ENCODE data around the gene FA2H. TPM values are rescaled to one million over a fixed set of nuclear protein-coding genes. Genes with fewer than 3 reads are reported as not detected.
"Not testable (repeated sequence)": the region's sequence is repeated elsewhere in the genome, so short reads cannot be mapped to it uniquely, and the experiment has no call there.

Gene FA2H
- not detected in 2 replicates for polyA plus RNA-seq (2011; rRNA removed)
- not detected in 2 replicates for polyA minus RNA-seq (2011; rRNA and poly(A)+ RNA removed)

- peak; percentile 12; the same call in 1 of the 2 replicates for TF ChIP-seq CTCF (IDR thresholded peaks at IDR 0.05; ENCODE audit: low read depth, low read length)
- no peak for DNase-seq (ENCODE audit: low read depth, low spot score)
- Histone ChIP-seq H3K9me3 (ENCODE audit: control insufficient read depth, insufficient read depth, low read length) (no peaks in the 10 kb centered on the region; the same call in 1 of the 2 replicates), H3K27ac (ENCODE audit: low read depth, low read length) (no peak within 1 kb of the TSS), H3K4me3 (ENCODE audit: low read depth, low read length) (peak within 1 kb of the TSS; percentile 7; the same call in 1 of the 2 replicates), H3K27me3 (ENCODE audit: control insufficient read depth, insufficient read depth, low read length) (peaks cover 45% of the 10 kb centered on the region)
- POLR2A ChIA-PET, result no interaction called here
- CTCF ChIA-PET, result interaction anchor here (0.5 to 1.4 kb wide), 4 partner anchors 64 to 690 kb away, joined by 3 to 7 read pairs (median 4); partner anchors contain the start of gene TMEM170A
These were observed at the start of gene FA2H for GRCh38 chr16:74774223-74775139. FA2H (minus strand) TSS chr16:74774820; CDS start chr16:74774755, 65 bp downstream.

- DNase-seq (ENCODE audit: low read depth, low spot score), result no peak
- Histone ChIP-seq H3K27me3 (ENCODE audit: control insufficient read depth, insufficient read depth, low read length) (peaks cover 18% of the 10 kb centered on the region), H3K27ac (ENCODE audit: low read depth, low read length) (no peak overlapping the region), H3K9me3 (ENCODE audit: control insufficient read depth, insufficient read depth, low read length) (no peaks in the 10 kb centered on the region), H3K4me3 (ENCODE audit: low read depth, low read length) (no peak overlapping the region)
- ChIA-PET CTCF (interaction anchor here (0.6 to 1.7 kb wide), 3 partner anchors 32 to 163 kb away, joined by 4 to 9 read pairs (median 7); no protein-coding TSS in a partner anchor), POLR2A (no interaction called here)
- TF ChIP-seq CTCF (IDR thresholded peaks at IDR 0.05; ENCODE audit: low read depth, low read length), result no peak
These were observed 43.2 kb upstream of the FA2H start for GRCh38 chr16:74817851-74818250.

- Histone ChIP-seq H3K4me3 (ENCODE audit: low read depth, low read length) (no peak overlapping the region), H3K27me3 (ENCODE audit: control insufficient read depth, insufficient read depth, low read length) (peaks cover 16% of the 10 kb centered on the region), H3K9me3 (ENCODE audit: control insufficient read depth, insufficient read depth, low read length) (no peaks in the 10 kb centered on the region), H3K27ac (ENCODE audit: low read depth, low read length) (no peak overlapping the region)
- CTCF ChIA-PET, result interaction anchor here (0.5 to 4.4 kb wide), 19 partner anchors 9 to 298 kb away, joined by 3 to 50 read pairs (median 3); partner anchors contain the start of gene MLKL
- peak; percentile 90 for TF ChIP-seq CTCF (IDR thresholded peaks at IDR 0.05; ENCODE audit: low read depth, low read length)
- POLR2A ChIA-PET, result no interaction called here
- peak; percentile 4 for DNase-seq (ENCODE audit: low read depth, low spot score)
These were observed 38.6 kb upstream of the FA2H start for GRCh38 chr16:74813109-74813641.

DNA sequence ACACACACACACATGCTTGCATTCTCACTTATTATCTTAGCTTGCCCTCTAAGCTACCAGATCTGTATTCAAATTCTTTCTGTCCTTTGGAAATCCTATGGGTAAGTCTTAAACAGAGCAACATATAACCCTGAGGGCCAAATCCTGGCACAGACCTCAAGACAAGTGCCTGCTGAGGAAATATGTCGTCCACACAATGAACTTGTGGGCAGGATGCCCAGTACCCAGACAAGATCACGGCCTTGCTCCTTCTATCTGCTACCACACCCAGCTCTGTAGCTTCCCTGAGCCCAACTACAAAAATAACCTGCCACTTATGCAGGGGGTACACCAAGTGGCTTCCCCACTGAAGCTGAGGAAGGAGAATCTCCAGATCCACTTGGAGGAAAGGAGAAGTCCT, 37.3 kb upstream of the FA2H start:
- H3K4me3 ChIP-seq (ENCODE audit: low read depth, low read length), result no peak overlapping the region
- H3K27me3 ChIP-seq (ENCODE audit: control insufficient read depth, insufficient read depth, low read length), result peaks cover 17% of the 10 kb centered on the region
- TF ChIP-seq CTCF (IDR thresholded peaks at IDR 0.05; ENCODE audit: low read depth, low read length), result no peak
- peaks cover 7% of the 10 kb centered on the region for H3K9me3 ChIP-seq (ENCODE audit: control insufficient read depth, insufficient read depth, low read length)
- no peak for DNase-seq (ENCODE audit: low read depth, low spot score)
- no peak overlapping the region for H3K27ac ChIP-seq (ENCODE audit: low read depth, low read length)
- ChIA-PET CTCF (interaction anchor here (0.6 to 4.4 kb wide), 3 partner anchors 50 to 490 kb away, joined by 3 to 50 read pairs (median 4); no protein-coding TSS in a partner anchor), POLR2A (no interaction called here)

DNA sequence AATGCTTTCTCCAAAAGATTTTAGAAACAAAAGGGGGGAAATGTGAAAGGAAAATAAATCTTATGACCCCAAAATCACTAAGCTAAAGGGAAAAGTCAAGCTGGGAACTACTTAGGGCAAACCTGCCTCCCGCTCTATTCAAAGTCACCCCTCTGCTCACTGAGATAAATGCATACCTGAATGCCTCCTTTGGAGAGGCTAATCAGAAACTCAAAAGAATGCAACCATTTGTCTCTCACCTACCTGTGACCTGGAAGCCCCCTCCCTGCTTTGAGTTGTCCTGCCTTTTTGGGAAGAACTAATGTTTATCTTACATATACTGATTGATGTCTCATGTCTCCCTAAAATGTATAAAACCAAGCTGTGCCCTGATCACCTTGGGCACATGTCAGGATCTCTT, 36.6 kb upstream of the FA2H start:
- POLR2A ChIA-PET; H3K4me3 ChIP-seq (ENCODE audit: low read depth, low read length); H3K9me3 ChIP-seq (ENCODE audit: control insufficient read depth, insufficient read depth, low read length); H3K27ac ChIP-seq (ENCODE audit: low read depth, low read length); DNase-seq (ENCODE audit: low read depth, low spot score): not testable (repeated sequence)
- CTCF ChIA-PET, result interaction anchor here (0.5 to 4.4 kb wide), 3 partner anchors 51 to 105 kb away, joined by 3 to 50 read pairs (median 4); no protein-coding TSS in a partner anchor
- peaks cover 16% of the 10 kb centered on the region for H3K27me3 ChIP-seq (ENCODE audit: control insufficient read depth, insufficient read depth, low read length)

All from AG04450 (cell line).